ENCODE data around the gene L2HGDH.

L2HGDH gene

DNA sequence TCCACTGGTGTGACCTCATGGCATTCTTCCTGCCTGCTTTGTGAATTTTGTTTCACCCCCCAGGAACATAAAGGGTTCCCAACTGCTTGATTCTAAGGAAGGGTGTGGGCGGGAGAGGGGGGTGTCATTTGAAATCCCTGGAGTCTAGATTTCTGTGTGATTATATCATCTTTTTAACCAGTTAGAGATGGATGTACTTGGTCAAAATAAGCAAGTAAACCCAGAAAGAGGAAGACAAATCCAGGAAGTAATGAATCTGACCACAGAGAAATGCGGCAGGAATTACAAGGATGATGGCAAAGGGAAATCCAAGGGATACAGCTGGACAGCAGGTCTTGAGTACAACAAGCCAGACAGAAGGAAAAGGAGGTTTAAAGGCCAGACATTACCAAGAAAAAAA, 38.9 kb upstream of the L2HGDH start:
- no peak for DNase-seq
- no peak overlapping the region for H3K4me3 Mint-ChIP-seq
- no peaks in the 10 kb centered on the region for H3K36me3 Mint-ChIP-seq (ENCODE audit: low read depth)
- peak overlapping the region; percentile 64 for H3K27ac Mint-ChIP-seq
- peaks cover 28% of the 10 kb centered on the region for H3K4me1 Mint-ChIP-seq
- H3K27me3 Mint-ChIP-seq (ENCODE audit: low read depth, poor library complexity), result peaks cover 6% of the 10 kb centered on the region
- H3K9me3 Mint-ChIP-seq, result no peaks in the 10 kb centered on the region
- TF ChIP-seq, protein P1, sequence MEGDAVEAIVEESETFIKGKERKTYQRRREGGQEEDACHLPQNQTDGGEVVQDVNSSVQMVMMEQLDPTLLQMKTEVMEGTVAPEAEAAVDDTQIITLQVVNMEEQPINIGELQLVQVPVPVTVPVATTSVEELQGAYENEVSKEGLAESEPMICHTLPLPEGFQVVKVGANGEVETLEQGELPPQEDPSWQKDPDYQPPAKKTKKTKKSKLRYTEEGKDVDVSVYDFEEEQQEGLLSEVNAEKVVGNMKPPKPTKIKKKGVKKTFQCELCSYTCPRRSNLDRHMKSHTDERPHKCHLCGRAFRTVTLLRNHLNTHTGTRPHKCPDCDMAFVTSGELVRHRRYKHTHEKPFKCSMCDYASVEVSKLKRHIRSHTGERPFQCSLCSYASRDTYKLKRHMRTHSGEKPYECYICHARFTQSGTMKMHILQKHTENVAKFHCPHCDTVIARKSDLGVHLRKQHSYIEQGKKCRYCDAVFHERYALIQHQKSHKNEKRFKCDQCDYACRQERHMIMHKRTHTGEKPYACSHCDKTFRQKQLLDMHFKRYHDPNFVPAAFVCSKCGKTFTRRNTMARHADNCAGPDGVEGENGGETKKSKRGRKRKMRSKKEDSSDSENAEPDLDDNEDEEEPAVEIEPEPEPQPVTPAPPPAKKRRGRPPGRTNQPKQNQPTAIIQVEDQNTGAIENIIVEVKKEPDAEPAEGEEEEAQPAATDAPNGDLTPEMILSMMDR (IDR thresholded peaks at IDR 0.05), result no peak

DNA sequence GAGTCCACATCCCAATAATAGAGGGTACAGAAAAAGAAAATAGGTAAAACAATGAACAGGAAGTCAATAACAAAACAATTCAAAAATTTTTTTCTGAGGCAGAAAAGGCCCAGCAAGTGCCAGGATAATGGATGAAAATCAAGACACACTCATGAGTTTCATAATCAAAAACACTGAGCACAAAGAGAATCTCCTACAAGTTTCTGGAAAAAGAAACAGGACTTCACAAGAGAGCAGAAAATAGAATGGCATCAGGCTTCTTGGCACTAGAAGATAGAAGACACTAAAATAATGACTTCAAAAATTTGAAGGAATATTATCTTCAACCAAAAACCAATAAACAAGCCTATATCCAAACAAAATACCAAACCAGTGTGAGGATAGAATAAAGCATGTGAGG, 36.9 kb upstream of the L2HGDH start:
- Mint-ChIP-seq H3K36me3 (ENCODE audit: low read depth) (no peaks in the 10 kb centered on the region), H3K27me3 (ENCODE audit: low read depth, poor library complexity) (peaks cover 2% of the 10 kb centered on the region), H3K9me3 (no peaks in the 10 kb centered on the region), H3K27ac (no peak overlapping the region), H3K4me1 (peaks cover 33% of the 10 kb centered on the region), H3K4me3 (no peak overlapping the region)
- TF ChIP-seq, protein P1 (IDR thresholded peaks at IDR 0.05), result no peak
- no peak for DNase-seq

DNA sequence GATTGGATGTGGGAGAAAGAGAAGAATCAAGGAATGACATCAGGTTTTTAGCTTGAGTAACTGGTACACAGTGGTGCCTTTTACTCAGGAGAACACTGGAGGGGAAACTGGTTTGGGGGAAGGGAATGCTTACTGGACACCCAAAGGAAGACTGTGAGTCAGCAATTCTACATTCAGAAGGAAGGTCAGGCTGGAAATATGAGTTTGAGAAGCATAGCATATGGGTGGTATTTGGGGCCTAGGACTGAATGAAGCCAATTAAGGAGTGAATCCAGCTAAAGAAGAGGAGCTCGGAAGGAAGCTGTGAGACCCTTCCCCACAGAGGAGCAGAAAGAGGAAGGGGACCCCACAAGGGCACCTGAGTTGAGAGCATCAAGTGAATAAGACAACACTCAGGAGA, 35.5 kb upstream of the L2HGDH start:
- TF ChIP-seq, protein P1 (IDR thresholded peaks at IDR 0.05), result no peak
- H3K4me1 Mint-ChIP-seq, result peaks cover 36% of the 10 kb centered on the region
- peaks cover 2% of the 10 kb centered on the region for H3K27me3 Mint-ChIP-seq (ENCODE audit: low read depth, poor library complexity)
- H3K27ac Mint-ChIP-seq, result no peak overlapping the region
- DNase-seq, result no peak
- no peak overlapping the region for H3K4me3 Mint-ChIP-seq
- no peaks in the 10 kb centered on the region for H3K36me3 Mint-ChIP-seq (ENCODE audit: low read depth)
- no peaks in the 10 kb centered on the region for H3K9me3 Mint-ChIP-seq

DNA sequence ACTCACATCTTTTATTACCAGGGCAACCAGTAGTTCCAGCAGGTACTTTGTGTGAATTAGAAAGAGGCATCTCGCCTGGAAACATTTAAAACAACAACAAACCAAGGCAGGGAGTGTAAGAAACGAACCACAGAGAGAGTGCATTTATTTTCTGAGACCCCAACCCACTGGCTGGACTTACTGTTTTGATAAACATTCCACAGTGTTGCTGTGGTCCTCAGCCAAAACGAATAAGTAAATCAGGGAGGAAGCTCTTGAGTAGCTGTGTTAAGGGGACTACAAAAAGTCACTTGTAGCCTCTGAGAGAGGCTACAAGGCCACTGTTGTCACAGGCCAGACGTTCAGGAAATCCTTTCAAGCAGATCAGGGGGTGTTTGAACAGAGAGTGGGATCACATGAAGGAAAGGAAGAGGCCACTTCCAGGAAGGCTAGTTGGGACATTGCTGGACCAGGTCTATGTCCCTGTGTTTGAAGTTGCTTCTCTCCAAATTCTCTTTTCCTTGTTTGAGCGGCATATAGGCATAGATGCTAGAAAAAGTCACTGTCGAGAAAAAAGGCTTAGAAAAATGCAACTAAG, 33.9 kb upstream of the L2HGDH start:
- TF ChIP-seq, protein P1 (IDR thresholded peaks at IDR 0.05), result no peak
- H3K4me3 Mint-ChIP-seq, result no peak overlapping the region
- no peaks in the 10 kb centered on the region for H3K9me3 Mint-ChIP-seq
- H3K27ac Mint-ChIP-seq, result peak overlapping the region; percentile 49
- H3K4me1 Mint-ChIP-seq, result peaks cover 29% of the 10 kb centered on the region
- H3K27me3 Mint-ChIP-seq (ENCODE audit: low read depth, poor library complexity), result no peaks in the 10 kb centered on the region
- H3K36me3 Mint-ChIP-seq (ENCODE audit: low read depth), result no peaks in the 10 kb centered on the region
- DNase-seq, result no peak

- no peaks in the 10 kb centered on the region for H3K36me3 Mint-ChIP-seq (ENCODE audit: low read depth)
Observed at GRCh38 chr14:50344876-50345563, 33.0 kb upstream of the L2HGDH start.

More at GRCh38 chr14:50344876-50345563, 33.0 kb upstream of the L2HGDH start:
- DNase-seq, result no peak
- Mint-ChIP-seq H3K9me3 (no peaks in the 10 kb centered on the region), H3K27ac (no peak overlapping the region), H3K4me1 (peaks cover 34% of the 10 kb centered on the region), H3K27me3 (ENCODE audit: low read depth, poor library complexity) (no peaks in the 10 kb centered on the region), H3K4me3 (no peak overlapping the region)
- TF ChIP-seq, protein P1 (IDR thresholded peaks at IDR 0.05), result no peak
